GM19193 (cell line): ENCODE data around the gene KDM4E.

ENCODE experiments used
- POLR2A ChIP-seq: IDR thresholded peaks from 4 replicates; pipeline ENCODE4 v1.6.1; 2011; ENCODE audit not compliant: insufficient read depth, insufficient read length; ENCODE audit errors: extremely low read depth

The KDM4E gene

DNA sequence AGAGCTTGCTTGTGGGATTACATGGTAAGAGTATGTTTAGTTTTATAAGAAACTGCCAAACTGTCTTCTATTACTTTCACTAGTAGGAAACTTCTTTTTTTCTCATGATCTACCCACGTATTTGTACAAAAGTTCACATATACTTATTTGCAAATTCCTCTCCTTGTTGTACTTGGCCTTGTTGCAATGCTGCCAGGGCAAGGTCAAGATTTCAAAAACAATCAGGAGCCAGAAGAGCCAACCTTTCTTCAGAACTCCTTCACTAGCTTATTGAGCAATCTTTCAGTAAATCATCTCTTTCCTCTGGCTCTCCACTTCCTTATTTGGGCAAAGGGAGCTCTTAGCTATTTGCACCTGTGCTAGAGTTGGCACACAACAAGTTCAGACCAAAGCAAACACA, 51.4 kb downstream of the KDM4E start:
- no peak for TF ChIP-seq POLR2A

DNA sequence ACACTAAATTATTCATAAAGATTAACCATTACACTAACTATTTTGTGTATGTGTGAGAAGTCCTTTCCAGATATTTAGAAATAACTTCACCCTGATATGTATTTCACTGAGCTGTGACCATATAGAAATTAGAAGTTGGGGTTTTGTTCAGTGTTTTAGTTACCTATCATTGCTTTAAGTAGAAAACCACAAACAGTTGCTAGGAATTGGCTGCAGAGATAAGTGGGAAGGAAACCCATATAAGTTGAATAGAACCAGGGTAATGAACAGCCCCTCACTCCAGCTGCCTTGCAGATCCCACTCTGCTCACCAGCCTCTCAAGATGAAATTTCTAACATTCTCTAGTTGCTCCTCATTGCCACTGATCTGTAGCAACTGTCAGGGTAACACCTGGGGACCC, 51.9 kb downstream of the KDM4E start:
- TF ChIP-seq POLR2A, result no peak
